NCI-H1105 (cell line): ENCODE measurements around the gene NSD1.
"Not testable (repeated sequence)": the region's sequence is repeated elsewhere in the genome, so short reads cannot be mapped to it uniquely, and the experiment has no call there.

Experiments
- DNase-seq: peaks from one replicate; lab custom pipeline; 2025; lab: John Stamatoyannopoulos, UW

NSD1 gene

GRCh38 chr5:177328545-177329231 is 195.1 kb downstream of the NSD1 start:
- DNase-seq: no peak

- no peak for DNase-seq
Observed at GRCh38 chr5:177329883-177330282, 196.3 kb downstream of the NSD1 start.

- no peak for DNase-seq
Observed at GRCh38 chr5:177330991-177331842, 197.6 kb downstream of the NSD1 start.

GRCh38 chr5:177332031-177332895 is 198.7 kb downstream of the NSD1 start:
- no peak for DNase-seq

- no peak for DNase-seq
Observed at GRCh38 chr5:177332896-177333260, 199.3 kb downstream of the NSD1 start.

- no peak for DNase-seq
Observed at GRCh38 chr5:177333420-177334154, 200.0 kb downstream of the NSD1 start.

- no peak for DNase-seq
Observed at GRCh38 chr5:177334155-177334551, 200.6 kb downstream of the NSD1 start.

- no peak for DNase-seq
Observed at GRCh38 chr5:177334781-177335700, 201.5 kb downstream of the NSD1 start.

GRCh38 chr5:177335701-177336065 is 202.1 kb downstream of the NSD1 start:
- no peak for DNase-seq

- no peak for DNase-seq
Observed at GRCh38 chr5:177336112-177336511, 202.5 kb downstream of the NSD1 start.

- no peak for DNase-seq
Observed at GRCh38 chr5:177336603-177337494, 203.3 kb downstream of the NSD1 start.

- DNase-seq: no peak
Observed at GRCh38 chr5:177338251-177339106, 204.9 kb downstream of the NSD1 start.

- no peak for DNase-seq
Observed at GRCh38 chr5:177339107-177339638, 205.6 kb downstream of the NSD1 start.

- not testable (repeated sequence) for DNase-seq
Observed at GRCh38 chr5:177343000-177343399, 209.4 kb downstream of the NSD1 start.

GRCh38 chr5:177343777-177344176 is 210.2 kb downstream of the NSD1 start:
- DNase-seq: no peak

- DNase-seq: no peak
Observed at GRCh38 chr5:177344891-177345290, 211.3 kb downstream of the NSD1 start.

GRCh38 chr5:177346820-177347219 is 213.2 kb downstream of the NSD1 start:
- DNase-seq: no peak

- no peak for DNase-seq
Observed at GRCh38 chr5:177347699-177348098, 214.1 kb downstream of the NSD1 start.

- DNase-seq: no peak
Observed at GRCh38 chr5:177349362-177349647, 215.7 kb downstream of the NSD1 start.
